ENCODE data around the gene TIRAP. TPM values are rescaled to one million over a fixed set of nuclear protein-coding genes. Genes with fewer than 3 reads are reported as not detected.

The TIRAP gene
- total and polyA plus RNA-seq, 9 of the 15 experiments (the other 6 are each of a cell fraction or from before 2014, with no cell fraction given) = 0.60 to 8.7 (median 3.7) TPM

DNA sequence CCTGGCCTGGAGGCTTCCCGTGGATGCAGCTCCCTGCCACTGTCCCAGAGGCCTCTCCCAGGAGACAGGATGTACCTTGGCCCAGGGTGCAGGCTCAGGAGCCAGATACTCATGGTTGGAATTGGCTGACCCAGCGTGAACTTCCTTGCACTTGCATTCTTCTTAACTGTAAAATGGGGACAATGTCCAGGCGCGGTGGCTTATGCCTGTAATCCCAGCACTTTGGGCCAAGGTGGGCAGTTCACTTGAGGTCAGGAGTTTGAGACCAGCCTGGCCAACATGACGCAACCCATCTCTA is 52.5 kb downstream of the TIRAP start (continued):
- TF ChIP-seq ELF1 (tag; IDR thresholded peaks at IDR 0.05) = no peak

DNA sequence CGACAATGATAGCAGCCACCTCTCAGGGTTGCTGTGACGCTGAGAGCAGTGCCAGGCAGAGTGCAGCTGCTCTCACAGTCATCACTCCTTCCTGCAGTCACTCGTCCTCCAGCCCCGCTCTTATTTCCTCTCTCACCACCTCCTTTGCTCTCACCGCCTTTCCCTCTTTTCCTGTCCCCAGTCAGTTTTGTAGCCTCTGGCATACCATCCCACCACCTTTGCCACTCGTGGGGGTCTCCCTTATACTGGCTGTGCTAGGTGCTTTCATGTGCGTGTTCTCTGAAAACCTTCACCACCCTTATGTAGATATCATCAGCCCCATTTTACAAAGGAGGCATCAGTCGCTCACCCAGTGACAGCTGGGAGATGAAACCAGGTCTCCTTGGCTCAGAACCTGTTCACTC is 53.2 kb downstream of the TIRAP start:
- H3K27ac ChIP-seq (ENCODE audit: extremely low read depth, low read depth, low read length) = no peak overlapping the region
- H3K9me3 ChIP-seq (replicated peaks; ENCODE audit: control insufficient read depth, insufficient read depth, low read depth, low read length) = no peaks in the 10 kb centered on the region
- in situ Hi-C loops (cut with MboI) (no loop called here), intact Hi-C loops (cut with micrococcal nuclease) (no loop called here)
- H3K36me3 ChIP-seq (ENCODE audit: control insufficient read depth, insufficient read depth, low read length) = peaks cover 18% of the 10 kb centered on the region; the same call in 1 of the 3 replicates
- peaks cover 3% of the 10 kb centered on the region for H3K9me1 ChIP-seq (ENCODE audit: control insufficient read depth, insufficient read depth, low read length)
- H2AFZ ChIP-seq (ENCODE audit: low read depth, low read length) = no peak overlapping the region
- no peak for FAIRE-seq
- H3K4me3 ChIP-seq = no peak overlapping the region
- POLR2A ChIA-PET = interaction anchor here (0.6 to 1.0 kb wide), 2 partner anchors 20 to 139 kb away, joined by 3 read pairs; partner anchors contain the start of gene ST3GAL4
- DNase-seq (ENCODE audit: extremely low read depth in 1 of 4, low spot score in 3 of 4) = no peak
- peaks cover 0 to 2% of the 10 kb centered on the region in 2 experiments; a peak in 2 of 5 replicates for H3K4me1 ChIP-seq (replicated peaks in 1 of 2; ENCODE audit: control insufficient read depth in 2 of 2, insufficient read depth in 2 of 2, low read length in 2 of 2)
- 74% methylated on average over 7 of the region's 8 CpGs for WGBS (ENCODE audit: insufficient coverage, low coverage, missing lambda C conversion rate)
- no TSS peak for BruUV-seq (replicated peaks)
- no peaks in the 10 kb centered on the region for H3K27me3 ChIP-seq (ENCODE audit: control insufficient read depth in 2 of 2, insufficient read depth in 2 of 2, low read length in 2 of 2)
- ATAC-seq = no peak
- H3K4me2 ChIP-seq (ENCODE audit: insufficient read depth, low read length) = no peak overlapping the region
- H4K20me1 ChIP-seq (replicated peaks; ENCODE audit: control insufficient read depth, insufficient read depth, low read length) = no peaks in the 10 kb centered on the region
- no peaks in the 10 kb centered on the region for H3K79me2 ChIP-seq (ENCODE audit: control insufficient read depth, insufficient read depth, low read length)
- CTCF ChIA-PET (ENCODE audit: low intra/inter-chr PET ratio) = no interaction called here
- H3K9ac ChIP-seq (ENCODE audit: insufficient read depth in 1 of 2, low read depth in 2 of 2, low read length in 2 of 2) = no peak overlapping the region; a peak in 1 of 4 replicates
- TF ChIP-seq HMG20B (CRISPR knock-in tag; IDR thresholded peaks at IDR 0.05) (no peak), CCNT2 (IDR thresholded peaks at IDR 0.05; ENCODE audit: borderline replicate concordance, extremely low read depth, insufficient read length, low read depth, low read length) (no peak), FOXP1 (CRISPR knock-in tag; IDR thresholded peaks at IDR 0.05) (no peak), ZNF507 (tag; conservative IDR thresholded peaks at IDR 0.05) (no peak), SMARCC2 (IDR thresholded peaks at IDR 0.05; ENCODE audit: low read depth) (no peak), GATA2 (CRISPR knock-in tag; IDR thresholded peaks at IDR 0.05) (no peak), JUN (IDR thresholded peaks at IDR 0.05; ENCODE audit: borderline replicate concordance, low read depth, low read length) (no peak), JUN (CRISPR knock-in tag; IDR thresholded peaks at IDR 0.05; ENCODE audit: borderline replicate concordance) (no peak), LEF1 (IDR thresholded peaks at IDR 0.05) (no peak), FOSL1 (tag; conservative IDR thresholded peaks at IDR 0.05) (no peak), POLR2G (IDR thresholded peaks at IDR 0.05; ENCODE audit: low read depth, low read length) (no peak), SIX5 (IDR thresholded peaks at IDR 0.05; ENCODE audit: borderline replicate concordance in 1 of 2, insufficient read depth in 1 of 2, low read depth in 1 of 2, low read length in 2 of 2) (no peak), ZNF583 (CRISPR knock-in tag; IDR thresholded peaks at IDR 0.05) (no peak), NR4A1 (CRISPR knock-in tag; IDR thresholded peaks at IDR 0.05) (no peak), NR4A1 (tag; IDR thresholded peaks at IDR 0.05) (no peak), FOXJ3 (CRISPR knock-in tag; IDR thresholded peaks at IDR 0.05) (no peak)
- TF ChIP-seq, protein P1, sequence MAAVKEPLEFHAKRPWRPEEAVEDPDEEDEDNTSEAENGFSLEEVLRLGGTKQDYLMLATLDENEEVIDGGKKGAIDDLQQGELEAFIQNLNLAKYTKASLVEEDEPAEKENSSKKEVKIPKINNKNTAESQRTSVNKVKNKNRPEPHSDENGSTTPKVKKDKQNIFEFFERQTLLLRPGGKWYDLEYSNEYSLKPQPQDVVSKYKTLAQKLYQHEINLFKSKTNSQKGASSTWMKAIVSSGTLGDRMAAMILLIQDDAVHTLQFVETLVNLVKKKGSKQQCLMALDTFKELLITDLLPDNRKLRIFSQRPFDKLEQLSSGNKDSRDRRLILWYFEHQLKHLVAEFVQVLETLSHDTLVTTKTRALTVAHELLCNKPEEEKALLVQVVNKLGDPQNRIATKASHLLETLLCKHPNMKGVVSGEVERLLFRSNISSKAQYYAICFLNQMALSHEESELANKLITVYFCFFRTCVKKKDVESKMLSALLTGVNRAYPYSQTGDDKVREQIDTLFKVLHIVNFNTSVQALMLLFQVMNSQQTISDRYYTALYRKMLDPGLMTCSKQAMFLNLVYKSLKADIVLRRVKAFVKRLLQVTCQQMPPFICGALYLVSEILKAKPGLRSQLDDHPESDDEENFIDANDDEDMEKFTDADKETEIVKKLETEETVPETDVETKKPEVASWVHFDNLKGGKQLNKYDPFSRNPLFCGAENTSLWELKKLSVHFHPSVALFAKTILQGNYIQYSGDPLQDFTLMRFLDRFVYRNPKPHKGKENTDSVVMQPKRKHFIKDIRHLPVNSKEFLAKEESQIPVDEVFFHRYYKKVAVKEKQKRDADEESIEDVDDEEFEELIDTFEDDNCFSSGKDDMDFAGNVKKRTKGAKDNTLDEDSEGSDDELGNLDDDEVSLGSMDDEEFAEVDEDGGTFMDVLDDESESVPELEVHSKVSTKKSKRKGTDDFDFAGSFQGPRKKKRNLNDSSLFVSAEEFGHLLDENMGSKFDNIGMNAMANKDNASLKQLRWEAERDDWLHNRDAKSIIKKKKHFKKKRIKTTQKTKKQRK (IDR thresholded peaks at IDR 0.05; ENCODE audit: borderline replicate concordance, low read depth, low read length) = no peak
- TF ChIP-seq, protein P2, sequence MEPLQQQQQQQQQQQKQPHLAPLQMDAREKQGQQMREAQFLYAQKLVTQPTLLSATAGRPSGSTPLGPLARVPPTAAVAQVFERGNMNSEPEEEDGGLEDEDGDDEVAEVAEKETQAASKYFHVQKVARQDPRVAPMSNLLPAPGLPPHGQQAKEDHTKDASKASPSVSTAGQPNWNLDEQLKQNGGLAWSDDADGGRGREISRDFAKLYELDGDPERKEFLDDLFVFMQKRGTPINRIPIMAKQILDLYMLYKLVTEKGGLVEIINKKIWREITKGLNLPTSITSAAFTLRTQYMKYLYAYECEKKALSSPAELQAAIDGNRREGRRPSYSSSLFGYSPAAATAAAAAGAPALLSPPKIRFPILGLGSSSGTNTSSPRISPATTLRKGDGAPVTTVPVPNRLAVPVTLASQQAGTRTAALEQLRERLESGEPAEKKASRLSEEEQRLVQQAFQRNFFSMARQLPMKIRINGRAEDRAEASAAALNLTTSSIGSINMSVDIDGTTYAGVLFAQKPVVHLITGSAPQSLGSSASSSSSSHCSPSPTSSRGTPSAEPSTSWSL (CRISPR knock-in tag; IDR thresholded peaks at IDR 0.05; ENCODE audit: borderline replicate concordance) = no peak

All from K562 (cell line).